Activated naive CD8-positive, alpha-beta T cell treated with anti-CD3 and anti-CD28 coated beads, Interleukin-2, amount 10 ng/mL, durations not matched to agents 7 days and 5 days (primary cell): ENCODE measurements around the gene SHB. TPM values are rescaled to one million over a fixed set of nuclear protein-coding genes. Genes with fewer than 3 reads are reported as not detected.

Source experiments
- ATAC-seq: fragments of 150-1000 bp; cut with Tn5 transposase; one replicate; pipeline ENCODE4 v1.10.0; 2021; ENCODE audit warnings: low read depth, moderate library complexity
- POLR2A ChIA-PET: fragments of 350-600 bp; sonication (Branson Sonifier 250); formaldehyde crosslinking; loops from one replicate; lab custom pipeline; 2021; ENCODE audit warnings: antibody characterized with exemption; lab: Charles Lee
- DNase-seq: peaks from one replicate; pipeline ENCODE4 v3.0.0; 2021
- H3K27ac Mint-ChIP-seq: one replicate; pipeline ENCODE4 v1.8.0; 2022; ENCODE audit warnings: mild to moderate bottlenecking, mixed read lengths
- H3K27me3 Mint-ChIP-seq: one replicate; pipeline ENCODE4 v1.8.0; 2022; ENCODE audit warnings: mild to moderate bottlenecking, moderate library complexity, mixed read lengths
- H3K36me3 Mint-ChIP-seq: one replicate; pipeline ENCODE4 v1.8.0; 2021; ENCODE audit warnings: mild to moderate bottlenecking, mixed read lengths
- H3K4me1 Mint-ChIP-seq: one replicate; pipeline ENCODE4 v1.8.0; 2021; ENCODE audit warnings: mixed read lengths
- H3K4me3 Mint-ChIP-seq: one replicate; pipeline ENCODE4 v1.8.0; 2022; ENCODE audit warnings: mild to moderate bottlenecking, moderate library complexity, mixed read lengths
- H3K9me3 Mint-ChIP-seq: one replicate; pipeline ENCODE4 v1.8.0; 2021; ENCODE audit warnings: mixed read lengths
- total RNA-seq, 2 experiments: library from RNA; stranded (reverse); gene quantifications; one replicate each; pipeline ENCODE4 v1.2.3, GENCODE V29; 2021

Gene SHB
- total RNA-seq, 2 experiments from 2014 or later = 0.78 to 1.1 TPM

DNA sequence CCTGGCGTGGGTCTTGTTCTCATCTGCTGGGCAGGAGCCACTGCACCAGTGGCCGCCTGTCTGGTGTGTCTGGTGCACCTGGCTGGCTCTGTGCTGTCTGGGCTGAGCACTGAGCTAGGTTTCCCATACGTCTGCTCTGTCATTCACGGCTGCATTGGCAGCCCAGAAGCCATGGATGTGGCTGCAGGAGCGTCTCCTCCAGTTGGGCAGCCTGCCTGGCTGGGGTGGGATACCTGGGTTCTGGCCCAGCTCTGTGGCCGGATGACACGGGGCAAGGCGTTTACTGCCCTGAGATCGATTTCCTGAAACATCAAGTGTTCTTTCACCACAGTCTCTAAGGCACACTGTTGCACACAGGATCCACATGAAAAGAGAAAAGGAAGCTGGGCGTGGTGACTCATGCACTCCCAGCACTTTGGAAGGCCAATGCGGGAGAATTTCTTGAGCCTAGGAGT lies 139.6 kb downstream of the SHB start:
- H3K27ac Mint-ChIP-seq = no peak overlapping the region
- no peak for ATAC-seq

DNA sequence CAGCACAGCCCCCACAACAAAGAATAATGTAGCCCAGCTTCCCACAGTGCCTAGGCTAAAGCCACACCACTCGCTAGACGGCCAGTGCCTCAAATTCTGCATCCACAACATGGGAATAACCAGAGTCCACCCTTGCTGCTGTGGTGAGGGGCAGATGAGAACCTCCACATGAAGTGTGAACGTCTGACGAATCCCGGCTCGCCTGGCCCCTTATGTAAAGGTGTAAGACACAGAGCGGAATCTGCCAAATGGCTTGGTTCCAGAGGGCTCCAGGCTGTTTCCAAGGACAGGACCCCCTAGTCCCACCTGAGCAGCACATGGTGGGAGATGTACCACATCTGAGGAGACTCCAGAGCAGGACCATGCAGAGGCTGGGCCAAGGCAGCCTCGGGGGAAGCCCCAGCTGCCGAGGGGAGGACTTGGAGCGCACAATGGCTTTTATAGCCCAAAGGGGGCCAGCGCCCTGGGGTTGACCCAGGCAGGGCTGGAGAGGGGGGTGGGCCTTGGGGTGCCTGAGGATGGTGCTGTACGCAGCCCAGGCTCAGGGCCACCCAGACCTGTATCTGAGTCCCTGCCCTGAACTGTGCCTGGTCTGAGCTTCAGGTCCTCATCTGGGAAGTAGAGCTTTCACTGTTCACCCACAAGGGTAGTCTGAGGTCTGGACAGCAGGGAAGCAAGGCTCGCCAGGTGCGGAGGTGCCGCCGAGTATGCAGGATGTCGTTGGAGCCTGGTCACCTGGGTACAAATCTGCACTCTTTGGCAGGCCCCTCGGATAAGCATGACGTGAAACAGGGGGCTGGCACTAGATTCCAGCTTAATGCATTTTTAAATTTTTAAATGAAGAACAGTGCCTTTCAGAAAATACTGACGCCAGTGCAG lies 140.2 kb downstream of the SHB start:
- POLR2A ChIA-PET = no interaction called here
- no peak for ATAC-seq

More for the DNA sequence above, 139.6 kb downstream of the SHB start:
- Mint-ChIP-seq H3K36me3 (no peaks in the 10 kb centered on the region), H3K27me3 (peaks cover 3% of the 10 kb centered on the region), H3K9me3 (no peaks in the 10 kb centered on the region), H3K4me3 (no peak overlapping the region), H3K4me1 (peaks cover 4% of the 10 kb centered on the region)
- POLR2A ChIA-PET = no interaction called here
- DNase-seq = no peak

DNA sequence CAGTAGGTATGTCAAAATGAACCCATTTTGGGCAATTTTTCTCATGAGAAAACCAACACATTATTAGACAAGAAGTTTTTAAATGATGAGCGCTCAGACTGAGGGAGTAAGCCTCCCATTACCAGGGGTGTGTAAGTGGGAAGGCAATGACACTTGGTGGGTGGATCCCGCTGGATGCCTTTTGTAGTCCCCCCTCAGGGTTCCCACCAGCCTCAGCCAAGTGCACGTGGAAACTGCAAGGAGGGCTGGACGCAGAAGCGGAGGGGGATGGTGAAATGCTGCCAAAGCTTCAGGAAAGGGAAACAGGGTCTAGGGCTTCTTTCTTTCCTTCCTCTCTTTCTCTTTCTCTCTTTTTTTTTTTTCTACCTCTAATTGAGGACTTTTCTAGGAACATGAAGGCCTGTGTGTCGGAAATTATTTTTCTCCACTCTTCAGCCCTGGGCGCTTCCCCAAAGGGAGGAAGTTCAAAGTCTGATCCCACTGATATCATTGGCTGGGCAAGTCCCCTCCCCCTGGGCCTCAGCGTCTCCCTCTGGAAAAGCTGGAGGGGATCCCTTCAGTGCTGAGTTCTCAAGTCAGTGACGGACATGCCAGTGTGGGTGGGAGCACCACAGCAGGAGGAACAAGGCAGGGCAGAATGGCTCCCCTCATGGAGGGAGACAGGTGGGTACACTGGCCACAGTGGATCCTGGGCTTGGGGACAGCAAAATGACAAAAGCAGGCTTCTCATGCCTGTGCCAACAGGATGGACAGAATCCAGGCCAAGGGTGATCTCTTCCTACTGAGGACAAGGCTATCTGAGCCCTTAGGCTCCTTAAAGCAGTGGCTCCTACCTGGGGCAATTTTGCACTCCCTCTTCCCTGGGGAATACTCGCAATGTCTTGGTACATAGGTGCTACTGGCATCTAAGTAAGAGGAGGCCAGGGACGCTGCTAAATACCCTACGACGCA lies 141.2 kb downstream of the SHB start:
- POLR2A ChIA-PET = no interaction called here
- Mint-ChIP-seq H3K36me3 (no peaks in the 10 kb centered on the region), H3K27me3 (peaks cover 3% of the 10 kb centered on the region), H3K4me3 (no peak overlapping the region), H3K27ac (no peak overlapping the region), H3K4me1 (peaks cover 4% of the 10 kb centered on the region), H3K9me3 (no peaks in the 10 kb centered on the region)
- no peak for ATAC-seq
- DNase-seq = no peak

More for the DNA sequence above, 140.2 kb downstream of the SHB start:
- Mint-ChIP-seq H3K4me3 (no peak overlapping the region), H3K27me3 (peaks cover 3% of the 10 kb centered on the region), H3K27ac (no peak overlapping the region), H3K4me1 (peaks cover 4% of the 10 kb centered on the region), H3K36me3 (no peaks in the 10 kb centered on the region), H3K9me3 (no peaks in the 10 kb centered on the region)
- DNase-seq = no peak

DNA sequence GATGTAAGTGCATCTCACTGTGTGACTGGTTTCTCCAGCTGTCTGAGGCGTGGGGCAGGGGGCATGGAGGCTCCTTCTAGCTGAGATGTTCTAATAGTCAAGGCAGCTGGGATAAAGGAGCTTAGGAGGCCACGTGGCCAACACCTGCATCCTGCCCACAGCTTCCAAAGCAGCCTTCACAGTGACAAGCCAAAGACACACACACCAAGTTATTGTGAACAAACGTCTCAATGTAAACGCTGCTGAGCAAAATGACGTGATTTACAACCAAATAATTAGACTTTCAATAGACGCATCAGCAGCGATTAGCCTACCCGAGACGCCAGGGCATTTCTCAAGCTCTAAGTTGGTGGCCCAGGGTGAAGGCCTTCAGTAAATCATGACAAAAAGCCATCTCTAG lies 141.9 kb downstream of the SHB start:
- Mint-ChIP-seq H3K4me1 (peaks cover 4% of the 10 kb centered on the region), H3K27ac (no peak overlapping the region), H3K36me3 (no peaks in the 10 kb centered on the region), H3K27me3 (peaks cover 3% of the 10 kb centered on the region), H3K4me3 (no peak overlapping the region), H3K9me3 (no peaks in the 10 kb centered on the region)
- ATAC-seq (no peak), DNase-seq (no peak)
- POLR2A ChIA-PET = no interaction called here

DNA sequence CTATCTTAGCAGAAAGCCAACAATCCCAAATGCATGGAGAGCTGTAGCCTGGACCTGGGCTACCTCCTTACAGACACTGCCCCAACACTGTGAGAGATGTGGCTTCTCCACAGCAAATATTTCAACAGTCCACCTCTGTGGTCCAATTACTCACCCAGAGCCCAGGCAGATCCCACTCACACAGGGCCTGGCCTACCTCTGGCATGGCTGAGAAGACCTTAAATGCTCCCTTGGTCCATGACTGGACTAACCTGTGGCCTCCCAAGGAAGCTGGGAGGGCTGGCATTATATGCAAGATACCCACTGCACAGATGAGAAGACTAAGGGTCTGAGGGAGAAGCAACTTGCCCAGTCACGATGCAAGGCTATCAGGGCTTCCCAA lies 142.3 kb downstream of the SHB start:
- Mint-ChIP-seq H3K36me3 (no peaks in the 10 kb centered on the region), H3K27me3 (peaks cover 3% of the 10 kb centered on the region), H3K27ac (no peak overlapping the region), H3K4me3 (no peak overlapping the region), H3K4me1 (peaks cover 4% of the 10 kb centered on the region), H3K9me3 (no peaks in the 10 kb centered on the region)
- no peak for ATAC-seq
- POLR2A ChIA-PET = no interaction called here
- DNase-seq = no peak

DNA sequence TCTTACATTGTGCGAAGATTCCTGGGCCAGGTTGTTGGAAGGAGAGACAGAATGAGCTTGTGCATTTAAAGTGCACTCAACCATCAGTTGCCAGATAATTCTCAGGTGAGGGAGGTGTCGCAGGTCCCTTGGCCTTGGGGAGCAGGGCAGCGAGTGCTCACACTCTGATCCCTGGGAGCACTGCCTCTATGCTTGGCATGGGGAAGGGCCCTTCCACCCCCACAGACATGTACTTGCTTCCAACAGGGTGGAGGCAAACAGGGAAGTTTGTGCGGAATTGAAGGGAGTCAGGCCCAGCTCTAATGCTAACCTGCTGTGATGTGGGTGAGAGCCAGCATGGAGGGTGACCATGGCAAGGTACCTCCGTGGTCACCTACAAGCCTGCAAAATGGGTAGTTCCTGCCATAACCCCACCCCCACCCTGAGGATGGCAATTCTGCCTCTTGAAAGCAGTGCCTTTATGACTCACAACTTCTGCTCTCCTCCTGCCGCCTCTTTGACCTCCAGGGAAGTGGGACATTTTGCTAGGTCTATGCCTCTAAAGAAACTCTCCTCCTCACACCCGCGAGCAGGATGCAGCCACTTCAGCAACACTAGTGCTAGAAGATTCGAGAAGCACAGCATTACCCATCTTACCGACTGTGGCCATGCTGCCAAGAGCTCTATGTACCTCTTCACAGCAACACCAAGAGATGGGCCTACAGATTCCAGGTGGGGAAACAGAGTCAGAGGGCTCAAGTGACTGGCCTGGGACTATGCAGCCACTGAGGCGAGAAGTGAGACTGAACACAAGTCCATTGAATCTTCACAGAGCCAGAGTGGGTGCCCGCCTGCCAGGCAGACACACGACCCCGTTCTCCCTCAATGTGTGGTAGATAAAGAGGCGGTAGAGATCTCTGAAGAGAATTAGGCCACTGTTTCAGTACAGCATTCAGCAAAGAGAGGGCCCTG lies 143.0 kb downstream of the SHB start:
- no peaks in the 10 kb centered on the region for H3K36me3 Mint-ChIP-seq
- H3K4me1 Mint-ChIP-seq = peaks cover 4% of the 10 kb centered on the region
- ATAC-seq (no peak), DNase-seq (no peak)
- POLR2A ChIA-PET = interaction anchor here (0.5 kb wide), 1 partner anchor 463 kb away, joined by 3 read pairs; no protein-coding TSS in a partner anchor
- H3K27me3 Mint-ChIP-seq = peaks cover 3% of the 10 kb centered on the region
- no peaks in the 10 kb centered on the region for H3K9me3 Mint-ChIP-seq
- H3K27ac Mint-ChIP-seq = no peak overlapping the region
- no peak overlapping the region for H3K4me3 Mint-ChIP-seq

DNA sequence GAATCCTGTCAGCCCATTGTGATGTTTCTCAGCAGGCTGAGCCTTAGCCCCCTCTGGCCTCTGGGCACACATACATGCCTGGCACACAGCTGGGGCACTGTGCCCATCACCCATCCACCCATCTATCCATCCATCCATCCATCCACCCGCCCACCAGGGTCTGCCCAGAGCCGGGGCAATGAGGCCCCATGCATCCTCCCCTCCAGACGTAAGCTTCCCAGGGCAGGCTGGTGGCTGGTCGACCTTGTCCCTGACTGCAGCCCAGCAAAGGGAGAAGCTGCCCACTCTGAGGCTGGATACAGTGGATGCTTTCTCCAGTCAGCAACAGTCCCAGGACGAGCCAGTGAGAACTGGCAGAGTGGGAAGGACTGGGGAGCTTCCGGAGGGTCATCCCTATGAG lies 144.0 kb downstream of the SHB start:
- DNase-seq (no peak), ATAC-seq (no peak)
- POLR2A ChIA-PET = no interaction called here
- peaks cover 3% of the 10 kb centered on the region for H3K27me3 Mint-ChIP-seq
- H3K4me3 Mint-ChIP-seq = no peak overlapping the region
- H3K36me3 Mint-ChIP-seq = no peaks in the 10 kb centered on the region
- peaks cover 4% of the 10 kb centered on the region for H3K4me1 Mint-ChIP-seq
- H3K9me3 Mint-ChIP-seq = no peaks in the 10 kb centered on the region
- no peak overlapping the region for H3K27ac Mint-ChIP-seq

DNA sequence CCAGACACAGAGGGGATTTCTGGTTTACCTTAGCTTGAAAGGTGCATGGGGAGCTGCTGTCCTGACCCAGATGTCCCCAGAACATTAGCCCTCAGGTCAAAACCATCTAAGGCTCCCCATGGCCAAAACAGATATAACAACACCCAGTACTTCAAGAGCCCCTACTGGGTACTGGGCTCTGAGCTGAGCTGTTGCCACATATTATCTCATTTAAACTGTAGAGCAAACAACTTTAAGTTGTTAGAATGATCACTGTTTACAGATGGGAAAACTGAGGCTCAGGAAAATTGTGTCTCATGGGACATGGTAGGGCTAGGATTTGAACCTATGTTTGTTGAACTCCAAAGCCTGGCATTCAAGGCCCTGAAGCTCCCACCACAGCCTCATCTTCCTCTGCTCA lies 144.5 kb downstream of the SHB start:
- POLR2A ChIA-PET = no interaction called here
- H3K36me3 Mint-ChIP-seq = no peaks in the 10 kb centered on the region
- peaks cover 3% of the 10 kb centered on the region for H3K4me1 Mint-ChIP-seq
- no peaks in the 10 kb centered on the region for H3K9me3 Mint-ChIP-seq
- ATAC-seq (no peak), DNase-seq (no peak)
- H3K4me3 Mint-ChIP-seq = no peak overlapping the region
- peaks cover 3% of the 10 kb centered on the region for H3K27me3 Mint-ChIP-seq
- H3K27ac Mint-ChIP-seq = no peak overlapping the region

DNA sequence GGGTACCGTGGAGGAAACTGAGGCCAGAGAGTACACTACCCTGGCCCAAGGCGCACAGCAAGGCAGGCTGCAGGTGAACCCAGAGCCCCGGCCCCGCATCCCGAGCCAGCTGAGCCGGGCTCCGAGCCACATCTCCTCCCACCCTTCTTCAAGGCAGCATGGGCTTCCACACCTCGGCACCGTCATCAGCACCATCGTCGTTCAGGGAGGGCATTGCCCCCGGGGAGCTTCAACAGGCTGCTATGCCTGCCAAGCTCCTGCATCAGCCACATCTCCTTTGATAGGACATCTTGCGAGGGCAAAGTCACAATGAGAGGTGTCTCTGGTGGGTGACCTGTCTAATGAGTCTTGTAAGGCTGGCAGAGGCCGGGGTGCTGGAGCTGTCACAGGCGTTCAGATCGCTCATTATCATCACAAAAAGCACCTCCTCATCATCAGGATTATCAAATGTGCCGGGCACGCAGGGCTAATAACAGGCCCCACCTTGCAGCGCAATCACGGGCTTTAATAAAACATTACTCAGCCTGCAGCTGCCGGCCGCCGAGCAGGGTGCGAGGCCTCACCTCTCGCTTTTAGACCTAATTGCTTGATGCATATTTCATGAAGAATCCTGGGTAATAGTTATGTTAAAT lies 145.1 kb downstream of the SHB start:
- peaks cover 1% of the 10 kb centered on the region for H3K4me1 Mint-ChIP-seq
- H3K27ac Mint-ChIP-seq = no peak overlapping the region
- no peak overlapping the region for H3K4me3 Mint-ChIP-seq
- DNase-seq (no peak), ATAC-seq (no peak)
- POLR2A ChIA-PET = no interaction called here
- H3K36me3 Mint-ChIP-seq = no peaks in the 10 kb centered on the region
- peaks cover 3% of the 10 kb centered on the region for H3K27me3 Mint-ChIP-seq
- no peaks in the 10 kb centered on the region for H3K9me3 Mint-ChIP-seq

DNA sequence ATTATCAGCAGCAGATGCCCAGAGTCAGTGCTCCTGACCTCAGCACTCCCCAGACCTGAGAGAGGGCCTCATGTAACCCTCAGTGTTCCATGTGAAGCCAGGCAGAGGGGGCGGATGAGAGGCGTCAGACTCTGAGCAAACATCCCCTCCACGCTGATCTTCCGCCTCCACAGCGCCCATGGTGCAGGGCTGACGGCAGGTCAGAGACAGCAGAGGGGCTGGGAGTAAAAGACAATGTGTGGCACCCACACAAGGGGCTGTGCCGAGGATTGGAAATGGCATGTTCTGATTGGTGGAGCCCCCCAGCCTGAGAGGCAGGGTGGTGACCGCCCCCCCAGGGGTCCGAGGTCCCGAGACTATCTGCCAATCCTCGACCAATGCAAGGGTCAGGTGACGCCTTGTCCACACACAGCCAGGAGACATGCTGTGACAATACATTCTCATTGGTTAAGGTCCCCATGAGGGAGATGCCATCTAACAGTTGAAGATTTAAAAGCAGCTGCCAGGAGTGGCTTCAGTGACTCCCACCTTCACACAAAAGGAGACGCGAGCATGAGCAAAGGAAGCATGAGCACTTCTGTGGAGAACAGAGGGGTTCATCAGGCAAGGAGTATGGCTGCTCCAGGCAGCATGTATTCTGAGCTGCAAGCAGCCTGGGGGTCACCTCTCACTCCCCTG lies 145.8 kb downstream of the SHB start:
- ATAC-seq (no peak), DNase-seq (no peak)
- Mint-ChIP-seq H3K27ac (no peak overlapping the region), H3K36me3 (no peaks in the 10 kb centered on the region), H3K4me1 (peaks cover 1% of the 10 kb centered on the region), H3K9me3 (no peaks in the 10 kb centered on the region), H3K27me3 (peaks cover 3% of the 10 kb centered on the region), H3K4me3 (no peak overlapping the region)
- POLR2A ChIA-PET = no interaction called here

DNA sequence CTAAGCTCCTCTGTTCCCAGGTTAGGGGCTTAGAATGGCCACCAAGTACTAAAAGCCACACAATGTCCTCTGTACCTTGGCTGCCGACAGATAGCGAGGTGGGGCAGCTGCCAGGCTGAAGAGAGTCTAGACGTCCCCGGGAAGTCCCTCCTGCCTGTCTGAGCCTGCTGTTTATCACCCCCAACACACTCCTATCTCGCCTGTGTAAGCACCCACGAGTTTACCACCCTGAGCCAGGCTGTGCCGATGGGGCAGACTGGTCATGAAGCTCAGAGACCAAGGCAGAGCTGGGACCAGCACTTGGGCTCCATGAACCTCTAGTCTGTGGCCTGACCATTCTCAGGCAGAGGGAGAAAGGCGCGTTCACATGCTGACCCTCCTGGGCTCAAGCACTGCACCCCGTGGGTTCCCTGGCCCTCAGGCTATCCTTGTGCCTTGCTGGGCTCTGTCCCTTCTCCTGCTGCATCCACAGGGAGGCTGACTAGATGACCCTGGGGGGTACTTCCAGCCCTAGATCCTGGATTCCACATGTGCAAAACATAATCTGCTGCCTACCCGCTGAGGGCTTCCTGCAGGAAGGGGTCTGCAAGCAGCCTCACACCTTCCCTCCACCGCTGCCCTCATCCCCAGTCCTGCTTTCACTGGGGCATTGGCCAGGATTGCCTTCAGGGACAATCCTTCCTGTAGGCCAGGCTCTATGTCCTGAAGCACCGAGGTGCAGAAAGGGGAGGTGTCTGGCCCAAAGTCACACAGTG lies 146.5 kb downstream of the SHB start:
- ATAC-seq = no peak
- DNase-seq = no peak
- POLR2A ChIA-PET = no interaction called here
- Mint-ChIP-seq H3K36me3 (no peaks in the 10 kb centered on the region), H3K4me3 (no peak overlapping the region), H3K4me1 (peaks cover 1% of the 10 kb centered on the region), H3K27ac (no peak overlapping the region), H3K27me3 (peaks cover 3% of the 10 kb centered on the region), H3K9me3 (no peaks in the 10 kb centered on the region)
